Choroid plexus epithelial cell (primary cell): ENCODE measurements around the gene SUMF1.

Experiments used
- DNase-seq: peaks from one replicate; pipeline ENCODE4 v3.0.0-alpha.2; 2010; ENCODE audit warnings: low read depth
- H3K4me3 ChIP-seq: 2 replicates; pipeline ENCODE4 v1.5.1; 2011; ENCODE audit warnings: low read depth, mild to moderate bottlenecking, control low read depth, low read length, moderate library complexity
- TF ChIP-seq, protein P1 (sequence below): conservative IDR thresholded peaks from 2 replicates; pipeline ENCODE4 v1.5.1; 2011; ENCODE audit warnings: low read depth, mild to moderate bottlenecking, control low read depth, inconsistent platforms, low read length, moderate library complexity

SUMF1 gene

DNA sequence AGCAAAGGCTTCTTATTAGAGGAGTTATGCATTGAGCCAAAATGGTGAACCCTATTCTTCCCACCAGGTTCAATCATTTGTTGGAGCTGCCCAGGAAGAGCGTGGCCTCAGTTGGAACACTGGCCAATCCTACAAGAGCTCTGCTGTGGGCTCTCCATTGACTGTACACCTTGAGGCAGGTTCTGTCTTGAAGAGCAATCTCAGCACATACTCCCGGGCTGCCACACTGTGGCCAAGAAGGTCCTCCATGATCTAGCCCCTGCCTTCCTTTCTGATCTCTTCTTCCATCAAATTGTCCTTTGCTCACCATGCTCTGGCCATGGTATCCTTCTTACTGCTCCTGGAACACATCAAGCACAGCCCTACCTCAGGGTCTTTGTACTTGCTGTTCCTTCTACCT is 5.7 kb upstream of the SUMF1 start:
- no peak for DNase-seq
- TF ChIP-seq, protein P1, sequence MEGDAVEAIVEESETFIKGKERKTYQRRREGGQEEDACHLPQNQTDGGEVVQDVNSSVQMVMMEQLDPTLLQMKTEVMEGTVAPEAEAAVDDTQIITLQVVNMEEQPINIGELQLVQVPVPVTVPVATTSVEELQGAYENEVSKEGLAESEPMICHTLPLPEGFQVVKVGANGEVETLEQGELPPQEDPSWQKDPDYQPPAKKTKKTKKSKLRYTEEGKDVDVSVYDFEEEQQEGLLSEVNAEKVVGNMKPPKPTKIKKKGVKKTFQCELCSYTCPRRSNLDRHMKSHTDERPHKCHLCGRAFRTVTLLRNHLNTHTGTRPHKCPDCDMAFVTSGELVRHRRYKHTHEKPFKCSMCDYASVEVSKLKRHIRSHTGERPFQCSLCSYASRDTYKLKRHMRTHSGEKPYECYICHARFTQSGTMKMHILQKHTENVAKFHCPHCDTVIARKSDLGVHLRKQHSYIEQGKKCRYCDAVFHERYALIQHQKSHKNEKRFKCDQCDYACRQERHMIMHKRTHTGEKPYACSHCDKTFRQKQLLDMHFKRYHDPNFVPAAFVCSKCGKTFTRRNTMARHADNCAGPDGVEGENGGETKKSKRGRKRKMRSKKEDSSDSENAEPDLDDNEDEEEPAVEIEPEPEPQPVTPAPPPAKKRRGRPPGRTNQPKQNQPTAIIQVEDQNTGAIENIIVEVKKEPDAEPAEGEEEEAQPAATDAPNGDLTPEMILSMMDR, result no peak
- H3K4me3 ChIP-seq, result no peak overlapping the region

DNA sequence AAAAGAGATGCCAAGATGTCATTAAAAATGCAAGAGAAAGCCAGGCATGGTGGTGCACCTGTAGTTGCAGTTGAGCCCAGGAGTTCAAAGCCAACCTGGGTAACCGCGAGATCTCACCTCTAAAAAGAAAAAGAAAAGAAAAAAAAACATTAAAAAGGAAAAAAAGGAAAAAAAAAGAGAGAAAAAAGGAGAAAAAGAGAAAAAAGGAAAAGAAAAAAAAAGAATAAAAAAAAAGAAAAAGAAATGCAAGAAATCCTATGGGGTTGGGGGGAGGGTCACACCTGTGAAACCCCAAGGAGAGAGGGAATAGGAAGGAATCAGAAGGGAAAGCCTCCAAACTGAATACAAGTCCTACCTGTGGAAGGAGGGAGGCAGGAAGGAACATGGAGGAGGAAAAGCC is 5.2 kb upstream of the SUMF1 start:
- TF ChIP-seq, protein P1, result no peak
- no peak overlapping the region for H3K4me3 ChIP-seq
- DNase-seq, result no peak

DNA sequence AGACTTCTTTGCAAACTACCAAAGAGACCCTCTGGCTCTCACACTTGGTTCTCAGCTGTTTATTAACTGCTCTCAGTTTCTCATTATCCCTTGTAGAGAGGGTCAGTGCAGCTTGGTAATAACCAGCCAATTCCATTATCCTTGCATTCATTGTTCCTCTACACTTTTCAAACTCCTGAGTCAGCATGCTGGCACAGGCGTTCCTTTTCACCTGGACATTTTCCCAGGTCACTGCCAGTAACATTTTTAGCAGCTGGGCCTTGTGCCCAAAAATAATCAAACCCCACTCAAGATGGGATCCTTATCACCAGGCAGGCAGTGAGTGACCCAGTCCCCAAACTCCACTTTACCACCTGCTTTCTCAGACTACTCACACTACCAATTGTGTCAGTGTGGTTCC is 4.8 kb upstream of the SUMF1 start:
- no peak for DNase-seq
- no peak overlapping the region for H3K4me3 ChIP-seq
- TF ChIP-seq, protein P1, result no peak

DNA sequence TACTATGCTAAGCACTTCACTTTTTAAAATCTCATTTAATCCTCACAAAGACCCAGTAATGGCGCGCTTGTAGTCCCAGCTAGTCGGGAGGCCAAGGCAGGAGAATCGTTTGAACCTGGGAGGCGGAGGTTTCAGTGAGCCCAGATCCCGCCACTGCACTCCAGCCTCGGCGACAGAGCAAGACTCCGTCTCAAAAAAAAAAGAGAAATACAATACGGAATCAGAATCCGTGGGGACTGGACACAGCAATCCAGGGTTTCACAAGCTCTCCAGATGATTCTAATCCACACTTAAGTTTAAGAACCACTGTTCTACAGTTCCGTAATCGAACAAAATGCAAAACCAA is 426 bp upstream of the SUMF1 start:
- TF ChIP-seq, protein P1, result no peak
- peak overlapping the region; percentile 98 for H3K4me3 ChIP-seq
- no peak for DNase-seq

DNA sequence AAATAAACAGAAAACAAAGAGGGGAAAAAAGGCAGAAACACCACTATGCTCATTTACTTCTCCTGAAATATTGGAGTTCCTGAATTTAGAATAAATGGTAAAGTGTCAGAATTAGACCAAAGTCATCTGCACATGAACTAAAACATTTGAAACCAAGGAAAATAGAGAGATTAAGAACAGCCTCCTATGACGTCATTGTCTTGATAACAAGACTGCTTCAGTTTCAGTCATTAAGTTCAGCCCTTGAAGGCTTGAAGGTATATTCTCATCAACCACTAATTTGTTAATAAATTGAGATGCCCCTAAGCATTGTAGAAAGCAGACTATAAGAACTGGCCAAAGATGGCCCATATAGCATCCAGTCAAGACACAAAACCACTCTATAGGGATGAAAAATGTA is 2.5 kb downstream of the SUMF1 start:
- DNase-seq, result no peak
- TF ChIP-seq, protein P1, result no peak
- no peak overlapping the region for H3K4me3 ChIP-seq

DNA sequence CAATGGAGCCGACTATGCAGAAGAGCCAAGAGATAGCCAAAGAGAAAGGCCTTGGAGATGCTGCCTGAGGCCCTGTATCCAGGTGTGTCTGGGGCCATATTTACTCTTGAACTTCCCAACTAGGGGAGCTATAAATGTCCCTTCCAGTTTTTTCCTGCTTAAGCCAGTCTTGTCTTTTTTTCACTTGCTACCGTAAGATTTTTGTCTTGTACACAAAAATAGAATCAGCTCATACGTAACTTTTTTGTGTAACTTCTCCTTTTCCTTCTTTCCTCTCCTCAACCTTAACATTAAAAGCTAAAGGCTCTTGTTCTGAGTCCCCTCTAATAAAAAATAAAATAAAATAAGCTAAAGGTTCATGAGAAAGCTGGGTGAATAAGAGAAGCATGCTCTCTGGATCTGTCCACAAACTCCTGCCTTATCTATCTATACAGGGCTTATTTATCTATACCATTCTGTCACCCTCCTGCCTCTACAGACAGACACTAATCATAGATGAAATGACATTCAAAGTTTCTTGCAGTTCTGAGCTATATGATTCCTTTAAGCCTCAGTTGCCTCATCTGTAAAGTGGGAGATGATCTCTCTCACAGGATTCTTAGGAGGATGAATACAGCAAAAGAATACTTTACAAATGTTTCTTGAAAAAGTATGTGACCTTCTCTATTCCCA is 4.6 kb downstream of the SUMF1 start:
- TF ChIP-seq, protein P1, result no peak
- H3K4me3 ChIP-seq, result no peak overlapping the region

DNA sequence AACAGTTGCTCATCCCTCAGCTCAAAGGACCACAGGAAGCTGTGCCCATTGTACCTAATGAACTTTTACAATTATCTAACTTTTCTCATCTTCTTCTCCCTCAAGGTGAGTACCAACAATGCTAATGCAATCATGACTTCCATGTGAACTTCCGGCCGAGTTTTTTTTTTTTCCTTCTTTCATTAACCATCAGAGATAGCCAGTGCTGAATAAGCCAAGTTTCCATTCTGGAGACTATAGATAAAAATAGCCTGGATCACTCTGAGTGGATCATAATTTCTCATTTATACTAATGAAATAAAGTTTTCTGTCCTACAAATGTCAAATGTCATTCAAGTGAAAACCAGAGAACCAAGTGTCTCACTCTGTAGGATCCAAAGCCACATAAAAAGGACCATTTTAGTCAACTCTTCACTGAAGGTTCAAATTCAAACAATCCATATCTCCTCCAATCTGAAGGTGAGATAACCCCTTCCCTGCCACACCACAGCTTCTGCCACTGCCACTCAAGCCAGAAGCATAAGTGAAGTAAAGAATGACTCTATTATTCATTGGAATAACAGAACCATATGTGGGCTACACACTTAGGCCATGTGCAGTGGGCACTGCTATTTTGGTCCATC is 5.5 kb downstream of the SUMF1 start:
- no peak for DNase-seq
- no peak overlapping the region for H3K4me3 ChIP-seq
- TF ChIP-seq, protein P1, result no peak

More for the DNA sequence above, 4.6 kb downstream of the SUMF1 start:
- DNase-seq, result no peak
